Common myeloid progenitor, CD34-positive (primary cell): ENCODE measurements around the gene CLSTN2.

Experiments used
- CTCF ChIA-PET: fragments of 350-600 bp; sonication (Branson Sonifier 250); formaldehyde crosslinking; loops from one replicate; lab custom pipeline; 2021; ENCODE audit warnings: antibody characterized with exemption; lab: Charles Lee
- POLR2A ChIA-PET: fragments of 350-600 bp; sonication (Branson Sonifier 250); formaldehyde crosslinking; loops from one replicate; lab custom pipeline; 2021; ENCODE audit warnings: antibody characterized with exemption; lab: Charles Lee
- DNase-seq, 3 donors: peaks; one replicate each; pipeline versions ENCODE4 v3.0.0 to v3.0.0-alpha.2; 2013
- H3K27ac ChIP-seq, 2 experiments: 1 replicate in 1 of 2; 2 replicates in 1 of 2; pipeline ENCODE4 v1.7.0; 2013; ENCODE audit warnings: inconsistent platforms in 2 of 2, low read length in 2 of 2, mild to moderate bottlenecking in 2 of 2, low read depth in 1 of 2, moderate library complexity in 1 of 2; ENCODE audit not compliant: severe bottlenecking in 2 of 2, insufficient read depth in 1 of 2, poor library complexity in 1 of 2
- H3K27me3 ChIP-seq, 5 experiments: replicated peaks in 2 of 5; 1 replicate in 3 of 5; 2 replicates in 2 of 5; pipeline versions ENCODE4 v1.6.1 to v1.7.0; 2013; ENCODE audit warnings: low read length in 4 of 5, mild to moderate bottlenecking in 2 of 5, moderate library complexity in 2 of 5, inconsistent platforms in 1 of 5; ENCODE audit not compliant: insufficient read depth in 5 of 5, control insufficient read depth in 4 of 5
- H3K36me3 ChIP-seq, 4 experiments: 1 replicate in 2 of 4; 2 replicates in 2 of 4; pipeline versions ENCODE4 v1.6.1 to v1.7.0; 2013; ENCODE audit warnings: low read length in 3 of 4, control low read depth in 1 of 4, mild to moderate bottlenecking in 1 of 4; ENCODE audit not compliant: control insufficient read depth in 4 of 4, insufficient read depth in 4 of 4
- H3K4me1 ChIP-seq, 4 experiments: 1 replicate in 3 of 4; 2 replicates in 1 of 4; pipeline versions ENCODE4 v1.6.1 to v1.7.1; 2013; ENCODE audit warnings: low read length in 3 of 4, mild to moderate bottlenecking in 3 of 4, control low read depth in 1 of 4, inconsistent platforms in 1 of 4, moderate library complexity in 1 of 4; ENCODE audit not compliant: control insufficient read depth in 4 of 4, insufficient read depth in 4 of 4; ENCODE audit errors: control extremely low read depth in 1 of 4
- H3K4me3 ChIP-seq, 7 experiments: 1 replicate in 4 of 7; 2 replicates in 3 of 7; pipeline versions ENCODE4 v1.5.1 to v1.7.0; 2013; ENCODE audit warnings: mild to moderate bottlenecking in 7 of 7, low read length in 6 of 7, moderate library complexity in 6 of 7, inconsistent platforms in 2 of 7, low read depth in 2 of 7, control low read depth in 1 of 7; ENCODE audit not compliant: insufficient read depth in 4 of 7, control insufficient read depth in 1 of 7; ENCODE audit errors: extremely low read depth in 1 of 7
- H3K9me3 ChIP-seq, 5 experiments: 1 replicate in 4 of 5; 2 replicates in 1 of 5; pipeline versions ENCODE4 v1.6.1 to v1.7.1; 2013; ENCODE audit warnings: low read length in 4 of 5, mild to moderate bottlenecking in 2 of 5, inconsistent platforms in 1 of 5, low read depth in 1 of 5, moderate library complexity in 1 of 5; ENCODE audit not compliant: control insufficient read depth in 4 of 5, insufficient read depth in 2 of 5; ENCODE audit errors: control extremely low read depth in 1 of 5
- WGBS: methylation state at CpG from one replicate; pipeline ENCODE4 v1.1.5; 2013; ENCODE audit not compliant: insufficient coverage; 5-methylcytosine and 5-hydroxymethylcytosine counted together

CLSTN2 gene

DNA sequence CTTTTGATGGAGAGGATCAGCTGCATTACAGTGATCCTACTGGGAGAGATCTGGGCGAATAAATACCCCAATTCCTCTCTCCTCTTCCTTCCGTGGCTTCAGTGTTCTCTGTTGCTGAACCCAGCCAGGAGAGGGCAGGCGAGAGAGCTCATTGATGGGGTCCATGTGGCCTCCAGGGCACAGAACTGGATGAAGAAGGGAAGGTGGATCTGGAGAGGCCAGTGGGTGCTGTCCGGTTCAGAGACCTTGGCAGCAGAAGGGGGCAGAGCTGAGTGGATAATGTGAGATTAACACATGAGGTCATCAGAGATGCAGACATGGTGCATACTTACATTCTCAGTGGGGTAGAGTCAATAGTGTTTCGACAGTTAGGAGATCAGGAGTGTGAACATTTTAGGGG lies 193.6 kb downstream of the CLSTN2 start:
- DNase-seq = peak; percentile 27 to 61 (median 44)
- CTCF ChIA-PET = interaction anchor here (0.8 to 2.3 kb wide), 10 partner anchors 9 to 333 kb away, joined by 3 to 13 read pairs (median 3); no protein-coding TSS in a partner anchor

DNA sequence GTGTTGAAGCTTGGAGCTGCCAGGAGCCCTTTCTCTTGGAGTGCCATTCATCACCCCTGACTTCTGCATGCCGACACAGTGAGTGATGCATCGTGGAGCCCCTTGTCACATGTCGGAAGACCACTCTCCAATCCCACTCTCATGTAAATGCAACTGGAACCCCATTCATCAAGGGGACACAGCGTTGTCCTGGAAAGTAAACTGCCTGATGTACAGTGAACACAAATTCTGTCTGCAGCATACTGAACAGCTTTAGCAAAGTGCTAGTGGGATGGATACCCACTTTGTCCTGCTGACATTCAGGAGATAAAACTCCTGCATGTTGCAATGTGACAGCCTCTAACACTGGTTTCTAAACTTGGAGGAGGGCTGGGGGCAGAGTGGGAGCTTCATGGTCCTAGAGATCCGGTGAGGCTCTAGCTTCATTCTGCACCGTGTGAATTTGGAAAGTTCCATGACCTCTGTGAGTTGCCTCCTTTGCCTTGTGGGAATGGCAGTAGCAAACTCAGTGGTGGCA lies 194.8 kb downstream of the CLSTN2 start:
- CTCF ChIA-PET = interaction anchor here (2.3 kb wide), 1 partner anchor 9 kb away, joined by 13 read pairs; no protein-coding TSS in a partner anchor
- DNase-seq = no peak
- H3K36me3 ChIP-seq = no peaks in the 10 kb centered on the region
- no peak overlapping the region for H3K27ac ChIP-seq
- peaks cover 0 to 23% (median 8%) of the 10 kb centered on the region in 4 experiments for H3K4me1 ChIP-seq
- 98% methylated on average over 4 of the region's 6 CpGs for WGBS
- no peaks in the 10 kb centered on the region for H3K9me3 ChIP-seq
- H3K27me3 ChIP-seq = no peaks in the 10 kb centered on the region
- POLR2A ChIA-PET = no interaction called here
- no peak overlapping the region for H3K4me3 ChIP-seq

More for the DNA sequence above, 193.6 kb downstream of the CLSTN2 start:
- H3K4me3 ChIP-seq = peak overlapping the region in 1 of 7 experiments; percentile 11
- no peaks in the 10 kb centered on the region for H3K36me3 ChIP-seq
- 52% methylated on average over 4 of the region's 5 CpGs for WGBS
- peak overlapping the region in 1 of 2 experiments; percentile 12 for H3K27ac ChIP-seq
- POLR2A ChIA-PET = no interaction called here
- no peaks in the 10 kb centered on the region for H3K27me3 ChIP-seq
- H3K4me1 ChIP-seq = peaks cover 0 to 23% (median 8%) of the 10 kb centered on the region in 4 experiments
- no peaks in the 10 kb centered on the region for H3K9me3 ChIP-seq

DNA sequence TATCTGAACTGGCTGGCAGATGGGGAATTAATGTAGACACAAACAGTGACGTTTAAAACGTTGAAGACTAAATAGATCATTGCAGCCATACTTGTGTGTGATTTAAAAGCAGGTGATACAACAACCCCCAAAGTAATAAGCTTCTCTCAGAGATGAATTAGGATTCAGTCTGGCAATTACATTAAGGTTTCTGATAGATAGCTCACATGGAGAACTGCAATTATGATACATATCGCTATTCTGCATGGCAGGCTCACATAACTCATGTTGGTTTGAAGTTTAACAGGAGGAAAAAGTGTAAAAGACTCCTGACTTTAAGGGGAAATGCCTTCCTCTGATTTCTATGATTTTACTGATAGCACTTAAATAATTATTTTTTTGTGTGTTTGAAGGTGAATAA lies 196.9 kb downstream of the CLSTN2 start:
- H3K27ac ChIP-seq = no peak overlapping the region
- no peak for DNase-seq
- POLR2A ChIA-PET = no interaction called here
- no peaks in the 10 kb centered on the region for H3K9me3 ChIP-seq
- peaks cover 0 to 21% (median 5%) of the 10 kb centered on the region in 4 experiments for H3K4me1 ChIP-seq
- 50% methylated on average over 2 of the region's 3 CpGs for WGBS
- H3K4me3 ChIP-seq = no peak overlapping the region
- no peaks in the 10 kb centered on the region for H3K36me3 ChIP-seq
- H3K27me3 ChIP-seq = peaks cover 0 to 3% (median 0%) of the 10 kb centered on the region in 5 experiments
- CTCF ChIA-PET = no interaction called here

DNA sequence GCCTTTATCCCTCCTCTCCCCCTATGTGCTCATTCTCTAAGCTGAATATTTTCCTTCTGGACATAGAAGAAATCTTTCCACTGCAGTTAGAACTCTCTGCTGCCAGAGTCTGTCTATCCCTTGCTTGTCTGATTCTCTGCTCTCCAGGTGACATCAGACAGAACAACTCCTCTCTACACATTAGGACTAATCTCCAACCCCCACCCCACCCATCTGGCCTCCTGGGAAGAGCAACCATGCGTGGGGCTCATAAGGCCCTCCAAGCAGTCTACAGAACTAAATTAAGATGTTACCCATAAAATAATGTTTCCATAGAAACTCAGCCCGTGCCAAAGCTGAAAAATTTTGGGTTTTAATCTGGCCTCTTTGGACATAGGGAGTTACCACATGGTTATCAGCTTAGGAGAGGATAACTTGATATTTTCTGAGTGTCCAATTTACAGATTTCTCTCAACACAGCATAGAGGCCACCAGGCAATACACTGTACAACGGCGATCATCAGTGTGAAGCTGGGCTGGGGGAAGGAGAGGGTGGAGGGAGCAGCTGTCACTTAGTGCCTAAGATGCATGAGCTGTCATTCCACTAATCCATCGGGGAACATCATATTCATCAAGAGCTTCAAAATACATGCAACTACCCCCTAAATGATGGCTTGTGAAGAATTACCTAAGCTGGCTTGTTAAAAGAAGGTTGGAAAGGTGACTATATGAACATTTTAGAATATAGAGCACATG lies 199.4 kb downstream of the CLSTN2 start:
- H3K36me3 ChIP-seq = no peaks in the 10 kb centered on the region
- H3K27ac ChIP-seq = no peak overlapping the region
- H3K9me3 ChIP-seq = no peaks in the 10 kb centered on the region
- no peak overlapping the region for H3K4me3 ChIP-seq
- peaks cover 0 to 3% (median 0%) of the 10 kb centered on the region in 5 experiments for H3K27me3 ChIP-seq
- 100% methylated on average over 1 of the region's 5 CpGs for WGBS
- CTCF ChIA-PET = interaction anchor here (2.7 kb wide), 1 partner anchor 18 kb away, joined by 11 read pairs; no protein-coding TSS in a partner anchor
- H3K4me1 ChIP-seq = peaks cover 0 to 5% (median 0%) of the 10 kb centered on the region in 4 experiments
- POLR2A ChIA-PET = no interaction called here
- DNase-seq = no peak

DNA sequence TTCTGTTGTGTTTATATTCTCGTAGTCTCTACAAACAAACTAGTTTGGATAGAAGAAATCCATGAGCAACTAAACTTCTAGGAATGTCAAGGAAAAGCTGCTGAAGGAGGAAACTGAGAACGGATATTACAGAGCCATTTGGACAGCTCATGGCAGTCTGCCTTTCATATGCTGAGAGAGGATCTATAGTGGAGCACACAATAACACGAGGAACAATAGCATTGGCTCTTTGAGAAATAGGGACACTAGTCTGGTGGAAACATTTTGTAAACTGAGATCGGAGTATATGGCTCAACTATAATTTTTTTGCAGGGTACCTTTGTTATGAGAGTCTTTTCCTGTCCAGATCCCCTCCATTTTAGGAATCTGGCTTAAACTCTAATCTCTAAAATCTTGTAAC lies 200.5 kb downstream of the CLSTN2 start:
- DNase-seq = no peak
- WGBS = 67% methylated on average over 2 of the region's 4 CpGs

DNA sequence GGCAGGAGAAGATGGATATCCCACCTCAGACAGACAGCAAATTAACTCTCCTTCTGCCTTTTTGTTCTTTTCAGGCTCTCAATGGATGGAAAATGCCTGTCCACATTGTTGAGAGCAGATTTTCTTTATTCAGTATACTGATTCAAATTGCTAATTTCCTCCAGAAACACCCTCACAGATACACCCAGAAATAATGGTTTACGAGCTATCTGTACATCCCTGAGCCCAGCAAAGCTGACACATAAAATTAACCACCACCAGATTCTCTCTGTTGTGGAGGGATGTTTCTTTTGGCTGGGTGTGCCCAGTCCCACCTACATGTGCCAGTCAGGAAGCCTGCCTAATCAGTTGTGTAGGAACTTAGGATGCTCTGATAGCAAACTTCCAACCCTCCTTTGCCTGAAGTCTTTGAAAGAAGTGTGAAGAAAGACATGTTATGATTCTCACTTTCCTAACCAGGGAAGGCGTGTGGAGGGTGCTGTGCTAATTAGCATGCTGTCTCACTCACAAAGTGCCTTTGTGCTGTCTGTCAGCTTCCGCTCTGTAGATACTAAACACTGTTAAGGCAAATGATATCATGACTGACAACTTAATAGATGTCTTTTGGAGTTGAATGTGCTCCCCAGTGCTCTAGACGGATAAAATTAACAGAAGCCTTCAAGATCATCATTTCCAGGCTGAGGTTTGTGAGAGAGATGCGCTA lies 208.5 kb downstream of the CLSTN2 start:
- ChIA-PET POLR2A (no interaction called here), CTCF (no interaction called here)

More for the DNA sequence above, 200.5 kb downstream of the CLSTN2 start:
- ChIA-PET POLR2A (no interaction called here), CTCF (interaction anchor here (2.7 kb wide), 1 partner anchor 17 kb away, joined by 11 read pairs; no protein-coding TSS in a partner anchor)
- peaks cover 0 to 3% (median 0%) of the 10 kb centered on the region in 5 experiments for H3K27me3 ChIP-seq
- H3K4me1 ChIP-seq = no peaks in the 10 kb centered on the region
- no peak overlapping the region for H3K27ac ChIP-seq
- H3K9me3 ChIP-seq = no peaks in the 10 kb centered on the region
- no peak overlapping the region for H3K4me3 ChIP-seq
- H3K36me3 ChIP-seq = no peaks in the 10 kb centered on the region

More for the DNA sequence above, 208.5 kb downstream of the CLSTN2 start:
- 100% methylated on average over 4 of the region's 5 CpGs for WGBS
- no peak for DNase-seq
- no peak overlapping the region for H3K27ac ChIP-seq
- no peaks in the 10 kb centered on the region for H3K27me3 ChIP-seq
- H3K4me1 ChIP-seq = no peaks in the 10 kb centered on the region
- H3K36me3 ChIP-seq = no peaks in the 10 kb centered on the region
- no peak overlapping the region for H3K4me3 ChIP-seq
- H3K9me3 ChIP-seq = no peaks in the 10 kb centered on the region
